IPS-18c (cell line): Measurements from ENCODE around the gene TRIB2.

Experiments used
- H3K4me3 ChIP-seq: 2 replicates; pipeline ENCODE4 v1.7.0; 2013; ENCODE audit warnings: low read depth, mild to moderate bottlenecking, low read length, moderate library complexity; ENCODE audit not compliant: insufficient read depth
- H3K9me3 ChIP-seq: one replicate; pipeline ENCODE4 v1.6.1; 2013; ENCODE audit warnings: mild to moderate bottlenecking, low read length, moderate library complexity; ENCODE audit not compliant: control insufficient read depth, insufficient read depth

Gene TRIB2

GRCh38 chr2:12761104-12761503 lies 44.4 kb downstream of the TRIB2 start:
- H3K4me3 ChIP-seq, result no peak overlapping the region
- no peaks in the 10 kb centered on the region for H3K9me3 ChIP-seq

DNA sequence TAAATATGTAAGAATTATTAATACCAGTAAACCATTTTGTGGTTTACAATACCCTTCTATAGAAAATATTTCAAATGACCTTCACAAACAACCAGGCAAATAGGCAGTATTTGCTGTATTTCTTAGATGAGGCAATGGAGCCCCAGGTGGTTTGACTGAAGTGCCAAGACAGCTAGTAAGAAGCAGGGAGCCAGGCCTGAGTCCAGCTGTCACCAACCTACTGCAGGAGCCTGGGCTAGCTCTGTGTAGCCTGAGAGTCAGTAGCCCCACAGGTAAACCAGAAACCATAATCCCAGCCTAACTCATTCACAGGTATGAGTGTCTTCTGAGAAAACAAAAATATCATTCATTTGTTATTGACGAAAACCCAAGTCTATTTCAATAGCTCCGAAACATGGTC lies 45.6 kb downstream of the TRIB2 start:
- Histone ChIP-seq H3K9me3 (no peaks in the 10 kb centered on the region), H3K4me3 (no peak overlapping the region)

DNA sequence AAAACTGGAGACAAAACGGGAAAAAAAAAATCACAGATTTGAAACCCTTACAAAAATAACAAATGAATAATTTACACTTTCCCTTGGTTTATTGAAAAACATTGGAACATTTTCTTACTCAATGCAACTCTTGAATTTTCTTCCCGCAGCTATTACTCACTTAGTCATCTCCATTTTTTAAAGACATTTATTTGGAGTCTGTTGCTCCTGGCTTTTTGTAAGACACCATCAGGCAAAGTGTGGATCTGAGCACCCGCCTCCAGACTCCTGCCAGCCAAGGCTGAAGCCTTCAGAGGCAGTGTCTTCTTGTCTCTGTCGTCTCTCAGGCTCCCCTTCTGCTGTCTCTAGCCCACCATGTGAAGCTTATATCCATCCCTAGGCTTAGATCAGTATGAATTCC lies 46.2 kb downstream of the TRIB2 start:
- no peak overlapping the region for H3K4me3 ChIP-seq
- no peaks in the 10 kb centered on the region for H3K9me3 ChIP-seq

DNA sequence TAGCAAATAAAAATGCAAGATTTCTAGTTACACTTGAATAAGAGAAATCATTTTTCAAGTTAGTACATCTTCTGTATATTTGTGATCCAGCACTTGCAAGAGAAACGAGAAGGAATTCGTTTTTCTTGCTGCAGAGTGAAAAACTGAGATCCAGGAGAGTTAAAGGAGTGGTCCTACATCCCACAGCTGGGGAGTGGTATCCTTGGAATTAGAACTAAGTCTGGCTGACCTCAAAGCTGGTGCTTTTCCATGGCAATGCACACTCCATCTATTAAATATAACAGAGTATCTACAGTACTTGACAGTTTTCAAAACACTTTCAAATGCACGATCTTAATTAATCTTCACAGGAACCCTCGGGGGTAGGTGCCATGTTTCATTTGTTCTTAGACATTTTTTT lies 46.8 kb downstream of the TRIB2 start:
- Histone ChIP-seq H3K4me3 (no peak overlapping the region), H3K9me3 (no peaks in the 10 kb centered on the region)

GRCh38 chr2:12764075-12764730 lies 47.5 kb downstream of the TRIB2 start:
- no peak overlapping the region for H3K4me3 ChIP-seq
- H3K9me3 ChIP-seq, result no peaks in the 10 kb centered on the region

GRCh38 chr2:12764849-12765605 lies 48.3 kb downstream of the TRIB2 start:
- no peaks in the 10 kb centered on the region for H3K9me3 ChIP-seq
- H3K4me3 ChIP-seq, result no peak overlapping the region

GRCh38 chr2:12766421-12766879 lies 49.7 kb downstream of the TRIB2 start:
- no peaks in the 10 kb centered on the region for H3K9me3 ChIP-seq
- H3K4me3 ChIP-seq, result no peak overlapping the region

DNA sequence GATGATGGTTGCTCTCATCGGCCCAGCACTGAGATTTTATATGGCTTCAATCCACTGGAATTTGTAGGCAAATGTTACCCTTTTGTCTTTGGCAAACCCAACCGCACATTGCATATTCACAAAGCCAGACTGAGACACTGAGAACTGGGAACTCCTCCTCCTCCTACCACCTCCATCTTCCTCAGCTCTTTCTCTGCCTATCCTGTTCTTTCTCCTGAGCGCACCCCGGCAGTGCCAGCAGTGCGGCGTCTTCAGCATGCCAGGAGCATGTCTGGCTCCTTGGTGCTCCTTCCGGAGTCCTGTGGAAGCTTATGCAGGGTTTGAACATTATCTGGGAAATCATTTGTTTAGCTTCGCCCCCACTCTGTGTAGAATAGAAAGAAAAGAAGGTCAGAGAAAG lies 50.8 kb downstream of the TRIB2 start:
- Histone ChIP-seq H3K4me3 (no peak overlapping the region), H3K9me3 (no peaks in the 10 kb centered on the region)

GRCh38 chr2:12767996-12768624 lies 51.4 kb downstream of the TRIB2 start:
- Histone ChIP-seq H3K4me3 (no peak overlapping the region), H3K9me3 (no peaks in the 10 kb centered on the region)

DNA sequence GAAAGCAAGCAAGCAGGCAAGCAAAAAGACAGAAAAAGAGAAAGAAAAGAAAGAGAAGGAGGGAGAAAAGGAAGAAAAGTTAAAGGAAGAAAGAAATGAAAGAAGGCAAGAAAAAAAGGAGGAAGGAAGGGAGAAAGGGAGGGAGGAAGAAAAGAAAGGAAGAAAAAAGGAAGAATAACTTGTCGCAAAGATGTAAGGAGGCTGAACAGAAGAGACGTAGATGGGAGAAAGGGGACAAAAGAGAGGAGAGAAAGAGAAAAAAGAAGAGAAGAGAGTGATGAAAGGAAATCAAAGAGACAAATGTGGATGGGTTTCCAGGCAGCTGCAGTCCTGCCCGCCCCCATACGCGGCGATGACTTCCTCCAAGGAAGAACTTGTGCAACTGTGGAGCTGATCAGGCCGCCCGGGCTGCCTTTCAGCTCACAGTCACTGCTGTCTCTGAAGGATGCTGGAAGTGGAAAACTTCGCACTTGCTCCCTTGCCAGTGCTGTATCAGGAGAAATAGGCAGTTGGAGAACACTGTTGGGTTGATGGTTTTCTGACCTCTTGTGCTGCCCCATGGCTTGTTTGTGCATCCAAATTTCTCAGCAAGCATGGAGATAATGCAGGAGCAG lies 52.9 kb downstream of the TRIB2 start:
- Histone ChIP-seq H3K9me3 (no peaks in the 10 kb centered on the region), H3K4me3 (no peak overlapping the region)

DNA sequence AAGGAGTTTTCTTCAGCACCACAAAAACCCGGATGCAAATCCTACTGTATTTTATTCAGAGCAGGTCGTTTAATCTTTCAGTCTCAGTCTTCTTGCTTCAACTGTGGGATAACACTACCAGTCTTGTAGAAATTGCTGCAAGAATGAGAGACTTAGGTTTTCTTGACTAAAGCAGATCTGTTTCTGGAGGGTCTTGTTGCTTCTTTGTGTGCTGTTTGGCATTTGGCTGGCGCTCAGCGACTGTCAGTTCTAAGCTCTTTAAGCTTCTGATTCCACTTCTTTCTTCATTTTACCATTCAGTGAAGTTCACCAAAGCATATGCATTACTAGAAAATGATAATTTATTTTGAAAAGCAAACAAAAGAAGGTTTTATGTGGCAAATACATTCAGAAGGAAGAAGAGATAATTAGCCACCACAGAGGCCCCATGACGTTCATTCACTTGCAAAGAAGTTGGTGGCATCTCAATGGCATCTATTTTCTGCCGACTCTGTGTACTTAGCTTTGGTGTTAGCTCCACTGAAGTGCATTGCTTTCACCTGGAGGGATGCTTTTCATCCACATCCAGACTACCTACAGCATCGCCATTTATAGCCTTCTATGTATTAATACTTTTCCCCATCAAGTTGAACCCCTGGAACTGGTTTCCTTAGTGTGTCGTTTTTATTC lies 53.7 kb downstream of the TRIB2 start:
- Histone ChIP-seq H3K9me3 (no peaks in the 10 kb centered on the region), H3K4me3 (no peak overlapping the region)

GRCh38 chr2:12771154-12771553 lies 54.4 kb downstream of the TRIB2 start:
- Histone ChIP-seq H3K9me3 (no peaks in the 10 kb centered on the region), H3K4me3 (no peak overlapping the region)

DNA sequence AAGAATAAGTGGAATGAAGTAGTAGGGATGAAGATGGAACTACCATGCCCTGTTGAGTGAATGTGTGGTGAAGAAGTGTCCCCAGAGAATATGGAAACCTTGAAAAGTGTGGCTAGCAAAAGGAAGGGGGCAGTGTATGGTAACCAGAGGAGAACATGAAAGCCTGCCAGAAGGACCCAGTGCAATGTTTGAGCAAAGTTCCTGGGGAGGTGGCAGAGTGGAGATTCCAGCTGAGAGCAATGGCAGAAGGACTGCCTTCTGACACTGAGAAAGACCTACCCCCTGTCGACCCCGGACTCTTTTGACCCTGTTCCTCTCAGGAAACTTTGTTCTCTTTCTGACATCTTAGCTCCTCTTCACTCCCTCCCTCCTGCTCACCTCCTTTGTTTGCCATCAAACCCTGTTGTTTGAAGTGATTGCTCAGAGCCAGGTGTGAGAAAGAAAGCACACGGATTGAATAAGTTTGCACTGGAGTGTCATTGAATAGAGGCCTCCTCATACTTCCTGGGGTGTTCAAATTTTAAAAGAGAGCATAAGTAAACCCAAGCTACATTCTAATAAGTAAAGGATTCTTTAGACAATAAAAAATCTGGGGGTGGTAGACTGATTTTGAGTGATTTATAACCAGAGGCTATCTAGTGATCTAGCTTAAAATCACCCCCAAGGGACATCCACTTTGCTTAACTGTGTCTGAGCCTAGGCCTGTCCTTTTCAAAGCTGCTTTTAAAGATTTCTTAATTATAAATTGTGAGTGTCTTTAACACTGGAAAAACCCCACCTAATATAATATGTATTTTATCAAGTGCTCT lies 57.1 kb downstream of the TRIB2 start:
- no peaks in the 10 kb centered on the region for H3K9me3 ChIP-seq
- no peak overlapping the region for H3K4me3 ChIP-seq

- Histone ChIP-seq H3K4me3 (no peak overlapping the region), H3K9me3 (no peaks in the 10 kb centered on the region)
These were observed 57.6 kb downstream of the TRIB2 start for GRCh38 chr2:12774395-12774727.

DNA sequence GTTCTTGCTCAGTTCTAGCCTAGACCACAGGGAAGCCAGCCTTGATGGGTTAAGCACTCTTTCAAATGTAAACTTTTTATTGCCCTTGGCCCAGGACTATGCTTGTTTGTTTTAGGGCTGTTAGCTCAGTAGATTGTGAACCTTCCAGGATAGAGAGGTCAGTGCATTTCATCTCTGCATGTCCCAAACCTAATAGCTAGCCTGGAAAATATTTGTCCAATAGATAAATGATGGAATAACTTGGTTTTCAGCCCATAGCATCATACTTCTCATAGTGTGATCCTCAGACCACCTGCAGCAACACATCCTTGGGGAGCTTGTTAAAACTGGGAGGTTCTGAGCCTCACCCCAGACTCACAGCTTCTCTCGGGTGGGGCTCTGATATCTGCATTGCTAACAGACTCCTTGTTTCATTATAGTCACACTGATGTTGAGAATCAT lies 59.8 kb downstream of the TRIB2 start:
- no peaks in the 10 kb centered on the region for H3K9me3 ChIP-seq
- H3K4me3 ChIP-seq, result no peak overlapping the region

- Histone ChIP-seq H3K9me3 (no peaks in the 10 kb centered on the region), H3K4me3 (no peak overlapping the region)
These were observed 61.6 kb downstream of the TRIB2 start for GRCh38 chr2:12778369-12778768.
